GM10847 (cell line): ENCODE measurements around the gene CAPSL.

Experiments
- POLR2A ChIP-seq: IDR thresholded peaks from 2 replicates; pipeline ENCODE4 v1.6.1; 2011; ENCODE audit not compliant: insufficient read length; ENCODE audit errors: extremely low read depth

CAPSL gene

DNA sequence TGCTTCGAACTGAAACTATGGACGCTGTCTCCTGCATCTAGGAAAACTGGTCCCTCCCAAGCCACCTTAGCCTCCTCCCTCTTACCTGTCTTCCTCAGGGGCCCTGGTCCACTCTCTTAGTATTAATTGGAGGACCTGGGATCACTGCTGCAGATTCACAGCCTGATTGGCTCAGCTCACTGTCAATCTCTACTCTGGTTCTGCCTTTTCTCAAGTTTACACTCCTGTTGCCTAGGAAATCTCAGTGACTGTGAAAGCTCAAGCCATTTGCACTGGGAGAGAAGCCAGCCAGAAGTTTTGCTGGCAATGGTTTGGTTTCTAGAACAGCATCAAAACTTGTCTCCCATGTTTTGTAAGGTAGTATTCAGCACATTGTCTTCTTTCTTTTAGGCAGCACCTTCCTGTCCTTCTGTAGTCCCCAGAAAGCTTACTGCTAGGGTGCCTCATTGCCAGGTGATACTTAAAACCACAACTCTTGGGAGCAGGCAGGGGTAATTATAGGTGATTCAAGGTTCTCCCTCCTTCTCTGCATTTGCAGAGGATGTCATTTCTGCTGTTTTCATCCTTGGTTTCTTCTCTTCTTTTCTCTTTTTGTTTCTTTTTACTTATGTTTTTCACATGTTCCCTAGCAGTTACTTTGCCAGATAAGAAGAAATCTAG, at the start of gene CAPSL:
Gene CAPSL (minus strand): TSS at position 55 of the 660 bp plus-strand sequence. CDS start 17,502 bp downstream, outside the sequence.
- no peak for TF ChIP-seq POLR2A

DNA sequence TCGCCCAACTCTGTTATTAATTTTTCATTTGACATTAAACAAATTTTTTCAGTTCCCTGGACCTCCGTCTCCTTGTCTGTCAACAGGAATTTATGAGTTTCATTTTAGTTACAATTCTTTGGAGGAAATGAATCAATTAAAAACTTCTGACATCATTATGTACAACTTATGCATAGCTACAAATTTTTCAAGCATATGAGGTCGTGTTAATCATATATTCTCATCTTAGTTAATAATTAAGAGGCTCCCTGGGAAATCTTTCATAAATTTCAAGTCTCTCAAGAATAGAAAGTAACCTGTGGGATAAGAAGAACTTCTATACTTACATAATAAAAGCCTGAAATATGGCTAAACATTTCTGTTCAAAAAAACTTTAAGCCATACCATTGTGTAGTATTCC, 49.4 kb upstream of the CAPSL start:
- TF ChIP-seq POLR2A, result no peak

GRCh38 chr5:35979715-35980114, 41.3 kb upstream of the CAPSL start:
- no peak for TF ChIP-seq POLR2A

GRCh38 chr5:35974570-35974969, 36.1 kb upstream of the CAPSL start:
- TF ChIP-seq POLR2A, result no peak

DNA sequence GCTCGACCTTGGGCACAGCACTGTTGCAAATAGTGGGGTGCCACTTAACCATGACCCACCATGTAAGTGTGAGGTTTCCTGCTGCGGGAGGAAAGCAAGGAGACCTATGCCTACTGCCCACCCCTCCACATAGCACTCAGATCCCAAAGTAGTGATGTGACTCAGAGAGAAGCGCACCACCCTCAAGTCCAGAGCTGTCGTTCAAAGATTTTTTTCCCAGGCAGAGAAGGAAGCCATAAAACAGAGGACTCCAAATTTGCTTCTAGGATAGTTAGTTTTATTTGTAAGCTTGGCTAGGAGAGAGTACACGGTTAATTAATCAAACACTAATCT, 33.4 kb upstream of the CAPSL start:
- TF ChIP-seq POLR2A, result no peak

GRCh38 chr5:35971186-35971877, 32.9 kb upstream of the CAPSL start:
- TF ChIP-seq POLR2A, result no peak

DNA sequence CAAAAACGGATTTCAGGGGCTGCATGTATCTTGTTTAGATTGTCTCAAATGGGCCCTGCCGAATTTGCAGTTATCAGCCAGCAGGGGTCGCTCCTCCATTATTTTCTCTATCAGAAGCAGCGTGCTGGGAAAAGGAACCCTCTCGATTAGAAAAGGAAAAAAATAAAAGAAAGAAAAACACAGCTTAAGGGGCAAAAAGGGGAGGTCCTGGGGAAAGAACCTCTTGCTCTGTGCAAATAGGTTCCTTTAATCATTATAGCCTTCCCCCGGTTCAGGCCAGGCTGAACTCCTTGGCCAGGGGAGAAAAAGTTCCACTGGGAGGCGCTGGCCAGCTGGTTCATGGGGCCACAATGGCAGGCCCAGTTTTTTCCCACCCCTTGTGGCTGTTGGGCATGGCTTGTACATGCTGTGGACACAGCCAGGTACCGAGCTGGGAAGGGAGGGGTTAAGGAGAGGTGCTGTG, 25.0 kb upstream of the CAPSL start:
- TF ChIP-seq POLR2A, result no peak

DNA sequence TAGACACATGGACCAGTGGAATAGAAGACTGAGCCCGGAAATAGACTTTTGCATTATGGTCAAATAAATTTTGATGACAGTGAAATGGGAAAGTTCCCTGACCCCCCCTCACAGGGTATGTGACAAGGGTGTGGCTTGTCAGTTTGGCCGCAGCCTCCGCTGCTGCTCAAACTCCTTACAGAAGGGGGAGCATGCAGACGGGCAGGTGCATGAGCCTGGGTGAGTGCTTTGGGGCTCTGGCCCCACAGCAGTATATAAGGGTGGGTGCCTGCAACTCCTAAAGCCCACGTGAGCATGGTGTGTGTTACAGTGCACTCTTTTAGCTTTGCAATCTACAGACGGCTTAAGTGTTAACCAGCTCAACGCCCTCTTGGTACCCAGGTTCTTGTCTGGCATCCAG, 21.9 kb upstream of the CAPSL start:
- no peak for TF ChIP-seq POLR2A

DNA sequence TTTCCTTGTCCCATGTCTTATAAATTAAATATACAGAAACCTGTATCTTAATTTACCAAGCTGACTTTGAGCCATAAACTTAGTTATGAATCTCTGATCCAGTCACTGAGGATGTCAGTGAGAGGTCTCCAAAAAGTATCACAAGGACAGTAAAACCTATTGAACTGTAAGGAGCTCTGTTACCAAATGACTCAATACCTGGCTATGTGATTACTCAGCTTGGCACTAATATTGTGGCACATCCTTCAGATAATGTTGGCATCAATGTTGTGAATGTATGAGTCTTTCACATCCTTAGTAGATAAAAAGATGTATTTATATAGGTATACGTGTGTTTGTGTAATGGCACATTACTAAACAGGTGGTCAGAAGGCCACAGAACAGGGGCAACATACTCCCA, 18.0 kb upstream of the CAPSL start:
- no peak for TF ChIP-seq POLR2A

DNA sequence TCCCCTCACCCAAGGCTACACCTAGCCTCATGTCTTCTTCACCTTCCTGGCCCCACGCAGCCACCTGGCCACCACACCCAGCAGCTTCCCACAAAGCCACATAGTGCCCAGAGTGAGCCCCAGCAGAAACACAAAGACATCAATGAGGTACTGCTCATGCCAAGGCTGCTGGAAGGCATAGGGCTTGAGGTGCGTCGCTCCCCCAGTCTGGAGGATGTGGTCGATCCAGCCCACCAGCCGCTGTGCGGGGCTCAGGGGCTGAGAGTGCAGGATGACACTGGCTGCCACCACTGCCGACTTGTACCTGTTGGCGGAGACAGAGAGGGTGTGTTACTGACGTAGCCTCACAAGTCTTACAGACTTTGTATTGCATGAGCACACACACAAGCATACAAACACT, 15.8 kb upstream of the CAPSL start:
- no peak for TF ChIP-seq POLR2A

GRCh38 chr5:35947085-35947484, 8.7 kb upstream of the CAPSL start:
- no peak for TF ChIP-seq POLR2A

DNA sequence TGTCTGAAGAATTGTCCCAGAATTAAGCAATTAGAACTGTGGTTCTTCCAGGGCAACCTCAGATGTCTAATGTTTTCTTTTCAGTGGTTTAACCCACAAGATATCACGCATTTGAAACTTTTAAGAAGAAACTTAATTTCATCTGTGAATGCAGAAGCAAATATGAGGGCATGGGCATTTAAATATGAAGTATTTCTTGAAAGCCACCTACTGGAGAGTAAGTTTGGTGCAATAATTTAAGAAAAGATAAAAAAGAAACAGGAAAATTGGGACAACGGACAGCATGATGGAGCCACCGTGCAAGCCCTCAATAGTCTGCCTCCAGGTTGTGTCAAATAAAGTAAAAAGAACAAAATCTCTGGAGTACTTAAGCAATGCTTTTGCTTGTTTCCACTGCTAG, 1.2 kb upstream of the CAPSL start:
- no peak for TF ChIP-seq POLR2A

GRCh38 chr5:35926389-35927051, 11.9 kb downstream of the CAPSL start:
- TF ChIP-seq POLR2A, result no peak

DNA sequence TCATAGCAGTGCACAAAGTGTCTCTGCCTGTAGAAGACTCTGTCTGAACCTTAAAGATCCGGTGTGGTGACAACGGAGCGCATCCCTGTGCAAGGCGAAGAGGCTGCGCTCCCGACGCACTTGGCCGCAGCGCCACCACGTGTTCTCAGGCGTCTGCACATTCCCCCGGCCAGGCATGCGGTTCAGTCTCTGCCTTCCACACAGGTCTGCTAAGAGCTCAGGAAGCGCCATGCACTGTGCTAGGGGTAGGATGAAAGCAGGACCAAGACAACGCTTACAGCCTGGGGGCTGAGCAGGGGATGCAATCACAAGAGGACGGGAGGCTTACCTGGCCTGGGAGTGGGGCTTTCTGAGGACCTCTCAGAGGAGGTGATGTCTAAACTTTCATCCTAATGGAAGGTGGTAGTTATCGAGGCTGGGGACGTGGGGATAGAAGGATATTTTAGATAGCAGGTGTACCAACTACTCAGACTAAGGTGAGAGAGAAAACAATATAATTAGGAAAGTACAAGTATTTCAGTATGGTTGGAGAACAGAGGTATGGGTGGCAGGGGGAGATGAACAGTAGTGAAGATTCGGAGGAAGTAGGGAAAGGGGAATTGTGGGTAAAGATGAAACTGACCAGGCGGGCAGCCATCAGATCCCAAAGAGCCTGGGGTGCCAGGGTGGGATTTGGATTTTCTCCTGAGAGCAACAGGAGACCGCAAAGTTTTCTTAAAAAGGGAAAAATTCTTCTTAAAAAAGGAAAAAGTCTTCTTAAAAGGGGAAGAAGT, 13.3 kb downstream of the CAPSL start:
- no peak for TF ChIP-seq POLR2A

DNA sequence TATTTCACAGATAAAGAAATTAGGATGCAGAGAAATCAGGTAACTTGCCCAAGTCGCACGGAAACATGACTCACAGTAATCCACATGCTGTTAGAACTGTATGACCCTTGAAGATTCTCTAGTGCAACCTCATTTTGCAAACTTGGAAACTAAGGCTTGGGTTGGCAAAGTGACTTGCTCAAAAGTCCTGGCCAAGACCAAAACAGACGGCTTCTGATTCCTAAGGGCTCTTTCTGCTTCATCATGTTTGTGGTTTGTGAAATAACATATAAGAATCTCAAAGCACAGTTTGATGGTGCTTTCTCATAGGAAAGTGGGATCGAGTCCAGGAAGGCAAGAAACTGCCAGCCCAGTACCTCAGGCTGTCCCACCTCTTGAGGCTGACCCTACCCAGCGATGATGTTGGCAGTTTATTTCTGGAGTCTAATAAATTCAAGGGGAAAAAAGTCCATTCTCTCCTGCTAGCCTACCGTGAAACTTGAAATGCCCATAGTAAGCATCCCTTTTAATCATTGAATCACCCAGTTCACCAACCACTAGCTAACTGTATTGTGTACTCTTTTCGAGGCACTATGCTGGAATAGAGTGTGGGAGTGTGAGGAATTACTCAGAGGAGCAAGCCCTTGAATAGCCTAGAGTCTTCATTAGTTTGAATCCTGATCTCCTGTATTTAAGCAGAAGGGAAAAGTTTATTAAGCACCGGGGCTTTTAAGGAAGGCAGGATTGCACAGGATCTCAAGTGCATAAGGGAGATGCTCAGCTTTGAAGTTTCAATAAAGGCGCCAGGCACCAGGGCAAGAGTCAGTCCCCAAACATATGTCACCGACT, 14.1 kb downstream of the CAPSL start:
- TF ChIP-seq POLR2A, result no peak
